IMR-90 (cell line): Measurements from ENCODE around the gene CMC2. TPM values are rescaled to one million over a fixed set of nuclear protein-coding genes. Genes with fewer than 3 reads are reported as not detected.

Source experiments
- ATAC-seq: fragments of 200-7000 bp; cut with Tn5 transposase; 2 replicates; pipeline ENCODE4 v1.9.1; 2020; ENCODE audit warnings: low read depth, mild to moderate bottlenecking, moderate library complexity
- BruUV-seq: library from RNA; stranded (reverse); fragments of 400-500 nt; replicated peaks from 2 replicates; lab custom pipeline; 2021; lab: Mats Ljungman, UMichigan
- CTCF ChIA-PET: fragments of 300-600 bp; formaldehyde crosslinking; extraction: SDS; loops from one replicate; lab custom pipeline; 2021; ENCODE audit warnings: antibody characterized with exemption; lab: Yijun Ruan, JAX
- POLR2A ChIA-PET: fragments of 300-600 bp; sonication (Branson Sonifier 250); formaldehyde crosslinking; loops from one replicate; lab custom pipeline; 2022; ENCODE audit warnings: antibody characterized with exemption; ENCODE audit not compliant: unreplicated experiment; lab: Charles Lee
- DNase-seq: peaks from one replicate; pipeline ENCODE4 v3.0.0; 2013
- H2AFZ ChIP-seq: replicated peaks from 2 replicates; pipeline ENCODE3; 2013; ENCODE audit warnings: low read length, mild to moderate bottlenecking; ENCODE audit not compliant: poor library complexity
- H2AK5ac ChIP-seq: 2 replicates; pipeline ENCODE4 v1.6.1; 2013; ENCODE audit warnings: low read depth, low read length, inconsistent platforms
- H2AK9ac ChIP-seq: replicated peaks from 2 replicates; pipeline ENCODE3; 2013; ENCODE audit warnings: mild to moderate bottlenecking, low read depth, low read length, moderate library complexity; ENCODE audit not compliant: poor library complexity
- H2BK120ac ChIP-seq: 2 replicates; pipeline ENCODE4 v1.6.1; 2013; ENCODE audit warnings: low read depth, low read length, inconsistent platforms
- H2BK15ac ChIP-seq: 3 replicates; pipeline ENCODE4 v1.6.1; 2013; ENCODE audit warnings: low read depth, low read length, inconsistent platforms
- H2BK20ac ChIP-seq: 2 replicates; pipeline ENCODE4 v1.6.1; 2013; ENCODE audit warnings: low read depth, mild to moderate bottlenecking, inconsistent platforms, low read length, moderate library complexity
- H2BK5ac ChIP-seq: 2 replicates; pipeline ENCODE4 v1.6.1; 2013; ENCODE audit warnings: mild to moderate bottlenecking, low read depth, low read length, inconsistent platforms; ENCODE audit not compliant: poor library complexity, severe bottlenecking
- H3K14ac ChIP-seq: replicated peaks from 2 replicates; pipeline ENCODE4 v1.6.1; 2013; ENCODE audit warnings: low read depth, low read length, inconsistent platforms
- H3K18ac ChIP-seq: 2 replicates; pipeline ENCODE4 v1.6.1; 2013; ENCODE audit warnings: low read depth, low read length, control low read depth
- H3K23ac ChIP-seq: 2 replicates; pipeline ENCODE4 v1.6.1; 2013; ENCODE audit warnings: low read depth, low read length, inconsistent platforms
- H3K27ac ChIP-seq: 2 replicates; pipeline ENCODE4 v1.5.1; 2013; ENCODE audit warnings: mild to moderate bottlenecking, control low read depth, low read length; ENCODE audit not compliant: insufficient read depth
- H3K27me3 ChIP-seq: 2 replicates; pipeline ENCODE4 v1.6.1; 2013; ENCODE audit warnings: low read length; ENCODE audit not compliant: control insufficient read depth, insufficient read depth
- H3K36me3 ChIP-seq: 2 replicates; pipeline ENCODE4 v1.6.1; 2013; ENCODE audit warnings: low read length, mixed read lengths; ENCODE audit not compliant: control insufficient read depth, insufficient read depth
- H3K4ac ChIP-seq: 2 replicates; pipeline ENCODE4 v1.6.1; 2013; ENCODE audit warnings: low read depth, low read length, inconsistent platforms
- H3K4me1 ChIP-seq: 2 replicates; pipeline ENCODE4 v1.6.1; 2013; ENCODE audit warnings: low read length, mixed read lengths; ENCODE audit not compliant: control insufficient read depth, insufficient read depth
- H3K4me2 ChIP-seq: 2 replicates; pipeline ENCODE4 v1.6.1; 2013; ENCODE audit warnings: low read depth, mild to moderate bottlenecking, control low read depth, low read length, moderate library complexity
- H3K4me3 ChIP-seq: 2 replicates; pipeline ENCODE4 v1.5.1; 2013; ENCODE audit warnings: low read depth, mild to moderate bottlenecking, control low read depth, low read length, moderate library complexity; ENCODE audit not compliant: insufficient read depth
- H3K56ac ChIP-seq: 2 replicates; pipeline ENCODE4 v1.6.1; 2013; ENCODE audit warnings: low read length, inconsistent platforms; ENCODE audit not compliant: insufficient read depth; ENCODE audit errors: extremely low read depth
- H3K79me1 ChIP-seq, 2 experiments: 2 replicates each; pipeline ENCODE4 v1.6.1; 2013; ENCODE audit warnings: low read length in 2 of 2, inconsistent platforms in 1 of 2, low read depth in 1 of 2
- H3K9ac ChIP-seq: 2 replicates; pipeline ENCODE4 v1.6.1; 2013; ENCODE audit warnings: low read depth, low read length, control low read depth
- H3K9me1 ChIP-seq: 2 replicates; pipeline ENCODE4 v1.6.1; 2013; ENCODE audit warnings: low read length, inconsistent platforms; ENCODE audit not compliant: insufficient read depth
- H3K9me3 ChIP-seq: 2 replicates; pipeline ENCODE4 v1.6.1; 2013; ENCODE audit warnings: low read length; ENCODE audit not compliant: control insufficient read depth, insufficient read depth
- H4K20me1 ChIP-seq: 2 replicates; pipeline ENCODE4 v1.6.1; 2013; ENCODE audit warnings: low read length, inconsistent platforms; ENCODE audit not compliant: insufficient read depth
- H4K5ac ChIP-seq: 2 replicates; pipeline ENCODE4 v1.6.1; 2013; ENCODE audit warnings: mild to moderate bottlenecking, low read depth, low read length, control low read depth
- H4K8ac ChIP-seq, 2 experiments: 2 replicates each; pipeline ENCODE4 v1.6.1; 2013; ENCODE audit warnings: low read depth in 2 of 2, low read length in 2 of 2, control low read depth in 1 of 2, inconsistent platforms in 1 of 2
- H4K91ac ChIP-seq: 2 replicates; pipeline ENCODE4 v1.6.1; 2013; ENCODE audit warnings: low read depth, low read length, inconsistent platforms; ENCODE audit not compliant: insufficient read depth
- NFE2L2 ChIP-seq: fragments of 150-350 bp; IDR thresholded peaks from 2 replicates; pipeline ENCODE4 v1.6.1; 2016; ENCODE audit warnings: low read depth, mild to moderate bottlenecking, low read length
- WGBS, 2 experiments: methylation state at CpG; one replicate each; pipeline versions ENCODE4 v1.1.5 to v1.1.7; 2013; ENCODE audit warnings: missing lambda C conversion rate in 2 of 2; ENCODE audit not compliant: insufficient read length in 1 of 2; ENCODE audit errors: extremely low coverage in 2 of 2; 5-methylcytosine and 5-hydroxymethylcytosine counted together
- dilution Hi-C: fragments of 300-500 bp; cut with HindIII; formaldehyde crosslinking; loops from one replicate; pipeline ENCODE4 v1.14.3; 2018; ENCODE audit warnings: low sequenced_read_pairs; ENCODE audit not compliant: unreplicated experiment
- in situ Hi-C: fragments of 300-500 bp; cut with MboI; formaldehyde crosslinking; loops from 3 replicates; pipeline ENCODE4 v1.14.3; 2019; ENCODE audit warnings: low sequenced_read_pairs, inconsistent platforms, mixed read lengths
- intact Hi-C: fragments of 100-400 bp; cut with micrococcal nuclease; formaldehyde crosslinking; loops from 2 replicates; pipeline ENCODE4 v1.10.0; 2022
- polyA plus RNA-seq, 3 experiments: library from polyadenylated mRNA; depleted of rRNA; stranded (reverse); fragments of >200 nt; gene quantifications; 2 replicates each; pipeline ENCODE4 v1.2.3, GENCODE V29; 2012; ENCODE audit warnings: low replicate concordance in 1 of 3
- total RNA-seq: library from RNA; depleted of rRNA; stranded (reverse); fragments of >200 nt; gene quantifications from 2 replicates; pipeline ENCODE4 v1.2.3, GENCODE V29; 2012

Gene CMC2
- total and polyA plus RNA-seq, 2 of the 4 experiments (the other 2 are of a cell fraction) = 57.0 to 104 TPM

DNA sequence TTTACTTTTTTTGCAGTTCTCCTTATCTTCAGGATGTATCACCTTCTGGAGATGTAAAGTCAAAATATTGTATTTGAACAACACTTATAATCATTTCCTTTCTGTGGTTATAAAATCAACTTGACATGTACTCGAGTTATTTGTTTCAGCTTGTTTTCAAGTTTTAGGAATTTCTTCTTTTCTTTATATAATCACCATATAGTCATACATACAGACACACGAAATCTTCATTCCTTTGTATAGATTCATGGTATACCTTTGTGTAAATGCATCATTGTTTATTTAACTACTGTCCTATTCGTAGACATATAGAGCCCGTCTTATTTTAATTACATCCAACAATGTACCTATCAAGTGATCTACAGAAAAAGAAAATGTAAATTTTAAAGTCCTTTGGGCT lies 40.1 kb downstream of the CMC2 start:
- Histone ChIP-seq H3K9ac (no peak overlapping the region), H4K20me1 (no peaks in the 10 kb centered on the region), H3K79me1 (no peaks in the 10 kb centered on the region; a peak in 1 of 4 replicates), H2BK15ac (no peak overlapping the region), H3K4ac (no peak overlapping the region), H3K4me3 (no peak overlapping the region), H3K27me3 (no peaks in the 10 kb centered on the region), H3K14ac (no peak overlapping the region), H3K9me1 (no peaks in the 10 kb centered on the region), H2AK9ac (no peak overlapping the region), H3K18ac (no peak overlapping the region), H2BK120ac (no peak overlapping the region), H3K4me2 (no peak overlapping the region), H4K8ac (no peak overlapping the region), H3K23ac (no peak overlapping the region), H2BK5ac (no peak overlapping the region), H4K91ac (no peak overlapping the region), H3K36me3 (no peaks in the 10 kb centered on the region), H3K9me3 (no peaks in the 10 kb centered on the region), H2AFZ (no peak overlapping the region), H4K5ac (no peak overlapping the region), H2AK5ac (no peak overlapping the region), H3K4me1 (no peaks in the 10 kb centered on the region), H3K56ac (no peak overlapping the region), H3K27ac (no peak overlapping the region), H2BK20ac (no peak overlapping the region)
- intact Hi-C loops = no loop called here
- ChIA-PET POLR2A (no interaction called here), CTCF (no interaction called here)
- WGBS, 2 experiments = no CpG with 5 or more reads among the region's 4 CpGs
- BruUV-seq = no TSS peak
- in situ Hi-C loops = no loop called here
- DNase-seq = no peak
- ATAC-seq = no peak
- TF ChIP-seq NFE2L2 = no peak
- dilution Hi-C loops = no loop called here
